Neural cell (in vitro differentiated cells): ENCODE results near the gene PPM1L. TPM values are rescaled to one million over a fixed set of nuclear protein-coding genes. Genes with fewer than 3 reads are reported as not detected.

Source experiments
- H2AFZ ChIP-seq: fragments of 200-600, 300-800 bp; sonication (generic), shearing (Covaris generic); 2 replicates; pipeline ENCODE4 v1.6.0; 2014; ENCODE audit warnings: low read depth, mild to moderate bottlenecking, antibody characterized with exemption, low read length, moderate library complexity
- H3F3A ChIP-seq: fragments of 200-600 bp; shearing (Covaris generic); 2 replicates; pipeline ENCODE4 v1.6.1; 2016; ENCODE audit warnings: mild to moderate bottlenecking, moderate library complexity, mixed read lengths, antibody characterized with exemption, low read length; ENCODE audit not compliant: insufficient read depth, poor library complexity, severe bottlenecking
- H3K27ac ChIP-seq: fragments of 200-600, 300-800 bp; sonication (generic), shearing (Covaris generic); 2 replicates; pipeline ENCODE4 v1.5.1; 2014; ENCODE audit warnings: mild to moderate bottlenecking, low read length, moderate library complexity
- H3K27me3 ChIP-seq: fragments of 300-800, 200-600 bp; sonication (generic), shearing (Covaris generic); 2 replicates; pipeline ENCODE4 v1.6.0; 2014; ENCODE audit warnings: mild to moderate bottlenecking, low read depth, low read length, moderate library complexity; ENCODE audit not compliant: insufficient read depth
- H3K36me3 ChIP-seq: fragments of 300-800, 200-600 bp; sonication (generic), shearing (Covaris generic); 2 replicates; pipeline ENCODE4 v1.5.1; 2014; ENCODE audit warnings: mild to moderate bottlenecking, antibody characterized with exemption, low read length, moderate library complexity; ENCODE audit not compliant: insufficient read depth
- H3K4me2 ChIP-seq: fragments of 300-800, 200-600 bp; sonication (generic), shearing (Covaris generic); 2 replicates; pipeline ENCODE4 v1.6.0; 2014; ENCODE audit warnings: mild to moderate bottlenecking, low read length
- H3K4me3 ChIP-seq: fragments of 300-800, 200-600 bp; sonication (generic), shearing (Covaris generic); 2 replicates; pipeline ENCODE4 v1.5.1; 2014; ENCODE audit warnings: mild to moderate bottlenecking, low read length, moderate library complexity
- H3K79me2 ChIP-seq: fragments of 200-600 bp; shearing (Covaris generic); replicated peaks from 2 replicates; pipeline ENCODE4 v1.6.0; 2014; ENCODE audit warnings: mild to moderate bottlenecking, low read length, moderate library complexity; ENCODE audit not compliant: insufficient read depth
- H3K9ac ChIP-seq: fragments of 300-800, 200-600 bp; sonication (generic), shearing (Covaris generic); 2 replicates; pipeline ENCODE4 v1.6.1; 2016; ENCODE audit warnings: mild to moderate bottlenecking, low read length, mixed read lengths
- H3K9me2 ChIP-seq: fragments of 200-600 bp; shearing (Covaris generic); 2 replicates; pipeline ENCODE4 v1.6.1; 2016; ENCODE audit warnings: mild to moderate bottlenecking, low read length, mixed read lengths; ENCODE audit not compliant: insufficient read depth
- H3K9me3 ChIP-seq: fragments of 200-600, 300-800 bp; sonication (generic), shearing (Covaris generic); 2 replicates; pipeline ENCODE4 v1.6.1; 2016; ENCODE audit warnings: mild to moderate bottlenecking, mixed run types, low read length, moderate library complexity, mixed read lengths
- H4K20me1 ChIP-seq: fragments of 200-600 bp; shearing (Covaris generic); 2 replicates; pipeline ENCODE4 v1.6.1; 2016; ENCODE audit warnings: mild to moderate bottlenecking, mixed run types; ENCODE audit not compliant: insufficient read depth
- EP300 ChIP-seq: fragments of 450-650 bp; conservative IDR thresholded peaks from 2 replicates; pipeline ENCODE4 v1.6.1; 2014; ENCODE audit warnings: antibody characterized with exemption, mild to moderate bottlenecking, moderate library complexity; ENCODE audit not compliant: poor library complexity, severe bottlenecking
- EZH2 ChIP-seq: fragments of 200-600, 300-800 bp; shearing (Covaris generic), sonication (generic); IDR thresholded peaks from 2 replicates; pipeline ENCODE4 v1.6.1; 2014; ENCODE audit warnings: antibody characterized with exemption, low read length, borderline replicate concordance, mild to moderate bottlenecking; ENCODE audit not compliant: insufficient read depth, poor library complexity, severe bottlenecking
- MXI1 ChIP-seq: fragments of 450-650 bp; conservative IDR thresholded peaks from 2 replicates; pipeline ENCODE4 v1.6.1; 2014; ENCODE audit warnings: antibody characterized with exemption, mild to moderate bottlenecking; ENCODE audit not compliant: poor library complexity, severe bottlenecking
- POLR2AphosphoS5 ChIP-seq: IDR thresholded peaks from 2 replicates; pipeline ENCODE4 v1.6.1; 2012
- RAD21 ChIP-seq: fragments of 450-650 bp; conservative IDR thresholded peaks from 2 replicates; pipeline ENCODE4 v1.6.1; 2014; ENCODE audit warnings: antibody characterized with exemption, mild to moderate bottlenecking, moderate library complexity
- SMC3 ChIP-seq: fragments of 450-650 bp; conservative IDR thresholded peaks from 2 replicates; pipeline ENCODE4 v1.6.1; 2014; ENCODE audit warnings: antibody characterized with exemption, mild to moderate bottlenecking, moderate library complexity; ENCODE audit not compliant: poor library complexity
- TAF1 ChIP-seq: IDR thresholded peaks from 2 replicates; pipeline ENCODE4 v1.6.1; 2012; ENCODE audit warnings: low read depth
- polyA plus RNA-seq: library from polyadenylated mRNA; depleted of rRNA; stranded (reverse); fragments of >200 nt; gene quantifications from 2 replicates; pipeline ENCODE4 v1.2.3, GENCODE V29; 2014
- TF ChIP-seq, protein P1 (sequence below): IDR thresholded peaks from 2 replicates; pipeline ENCODE4 v1.6.1; 2012; ENCODE audit warnings: borderline replicate concordance
- TF ChIP-seq, protein P2 (sequence below): fragments of 450-650 bp; IDR thresholded peaks from 2 replicates; pipeline ENCODE4 v1.5.1; 2014; ENCODE audit warnings: antibody characterized with exemption, mild to moderate bottlenecking, moderate library complexity; ENCODE audit not compliant: poor library complexity, severe bottlenecking

The PPM1L gene
- polyA plus RNA-seq, 1 donor from 2014 or later, result 24.9 TPM

DNA sequence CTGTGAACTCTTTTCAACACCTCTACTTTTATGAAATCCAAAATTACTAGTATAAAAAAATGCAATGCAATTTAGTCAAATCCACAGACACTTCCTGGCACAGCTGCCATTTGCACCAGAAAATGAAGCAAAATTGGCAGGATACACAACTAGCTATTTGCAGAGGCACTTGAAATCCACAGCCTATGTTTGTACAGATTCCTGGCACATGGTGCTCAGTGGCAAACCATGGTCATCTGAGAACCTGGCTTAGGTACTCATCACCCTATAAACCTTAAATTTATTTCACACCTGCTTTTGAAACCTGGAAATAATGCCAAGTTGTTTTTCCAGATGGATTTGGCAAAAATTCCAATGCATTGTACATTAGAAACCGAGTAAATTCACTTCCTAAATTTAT lies 20.2 kb upstream of the PPM1L start:
- no peaks in the 10 kb centered on the region for H4K20me1 ChIP-seq
- H3K4me3 ChIP-seq, result no peak overlapping the region
- H3K79me2 ChIP-seq, result no peaks in the 10 kb centered on the region
- H3K9me2 ChIP-seq, result no peaks in the 10 kb centered on the region
- no peaks in the 10 kb centered on the region for H3K9me3 ChIP-seq
- H2AFZ ChIP-seq, result no peak overlapping the region
- no peaks in the 10 kb centered on the region for H3F3A ChIP-seq
- no peak overlapping the region for H3K4me2 ChIP-seq
- no peaks in the 10 kb centered on the region for H3K27me3 ChIP-seq
- TF ChIP-seq, protein P1, sequence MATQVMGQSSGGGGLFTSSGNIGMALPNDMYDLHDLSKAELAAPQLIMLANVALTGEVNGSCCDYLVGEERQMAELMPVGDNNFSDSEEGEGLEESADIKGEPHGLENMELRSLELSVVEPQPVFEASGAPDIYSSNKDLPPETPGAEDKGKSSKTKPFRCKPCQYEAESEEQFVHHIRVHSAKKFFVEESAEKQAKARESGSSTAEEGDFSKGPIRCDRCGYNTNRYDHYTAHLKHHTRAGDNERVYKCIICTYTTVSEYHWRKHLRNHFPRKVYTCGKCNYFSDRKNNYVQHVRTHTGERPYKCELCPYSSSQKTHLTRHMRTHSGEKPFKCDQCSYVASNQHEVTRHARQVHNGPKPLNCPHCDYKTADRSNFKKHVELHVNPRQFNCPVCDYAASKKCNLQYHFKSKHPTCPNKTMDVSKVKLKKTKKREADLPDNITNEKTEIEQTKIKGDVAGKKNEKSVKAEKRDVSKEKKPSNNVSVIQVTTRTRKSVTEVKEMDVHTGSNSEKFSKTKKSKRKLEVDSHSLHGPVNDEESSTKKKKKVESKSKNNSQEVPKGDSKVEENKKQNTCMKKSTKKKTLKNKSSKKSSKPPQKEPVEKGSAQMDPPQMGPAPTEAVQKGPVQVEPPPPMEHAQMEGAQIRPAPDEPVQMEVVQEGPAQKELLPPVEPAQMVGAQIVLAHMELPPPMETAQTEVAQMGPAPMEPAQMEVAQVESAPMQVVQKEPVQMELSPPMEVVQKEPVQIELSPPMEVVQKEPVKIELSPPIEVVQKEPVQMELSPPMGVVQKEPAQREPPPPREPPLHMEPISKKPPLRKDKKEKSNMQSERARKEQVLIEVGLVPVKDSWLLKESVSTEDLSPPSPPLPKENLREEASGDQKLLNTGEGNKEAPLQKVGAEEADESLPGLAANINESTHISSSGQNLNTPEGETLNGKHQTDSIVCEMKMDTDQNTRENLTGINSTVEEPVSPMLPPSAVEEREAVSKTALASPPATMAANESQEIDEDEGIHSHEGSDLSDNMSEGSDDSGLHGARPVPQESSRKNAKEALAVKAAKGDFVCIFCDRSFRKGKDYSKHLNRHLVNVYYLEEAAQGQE, result no peak
- TF ChIP-seq, protein P2, sequence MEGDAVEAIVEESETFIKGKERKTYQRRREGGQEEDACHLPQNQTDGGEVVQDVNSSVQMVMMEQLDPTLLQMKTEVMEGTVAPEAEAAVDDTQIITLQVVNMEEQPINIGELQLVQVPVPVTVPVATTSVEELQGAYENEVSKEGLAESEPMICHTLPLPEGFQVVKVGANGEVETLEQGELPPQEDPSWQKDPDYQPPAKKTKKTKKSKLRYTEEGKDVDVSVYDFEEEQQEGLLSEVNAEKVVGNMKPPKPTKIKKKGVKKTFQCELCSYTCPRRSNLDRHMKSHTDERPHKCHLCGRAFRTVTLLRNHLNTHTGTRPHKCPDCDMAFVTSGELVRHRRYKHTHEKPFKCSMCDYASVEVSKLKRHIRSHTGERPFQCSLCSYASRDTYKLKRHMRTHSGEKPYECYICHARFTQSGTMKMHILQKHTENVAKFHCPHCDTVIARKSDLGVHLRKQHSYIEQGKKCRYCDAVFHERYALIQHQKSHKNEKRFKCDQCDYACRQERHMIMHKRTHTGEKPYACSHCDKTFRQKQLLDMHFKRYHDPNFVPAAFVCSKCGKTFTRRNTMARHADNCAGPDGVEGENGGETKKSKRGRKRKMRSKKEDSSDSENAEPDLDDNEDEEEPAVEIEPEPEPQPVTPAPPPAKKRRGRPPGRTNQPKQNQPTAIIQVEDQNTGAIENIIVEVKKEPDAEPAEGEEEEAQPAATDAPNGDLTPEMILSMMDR, result no peak
- TF ChIP-seq RAD21, result no peak
- no peak for TF ChIP-seq SMC3
- TF ChIP-seq POLR2AphosphoS5, result no peak
- TF ChIP-seq TAF1, result no peak
- no peak for TF ChIP-seq EP300
- TF ChIP-seq EZH2, result no peak
- no peak for TF ChIP-seq MXI1
- H3K36me3 ChIP-seq, result no peaks in the 10 kb centered on the region
- no peak overlapping the region for H3K27ac ChIP-seq
- H3K9ac ChIP-seq, result no peak overlapping the region

GRCh38 chr3:160738048-160738447 lies 18.0 kb upstream of the PPM1L start:
- H3K4me3 ChIP-seq, result no peak overlapping the region
- H3K27me3 ChIP-seq, result no peaks in the 10 kb centered on the region
- H3K4me2 ChIP-seq, result no peak overlapping the region
- H2AFZ ChIP-seq, result no peak overlapping the region
- no peaks in the 10 kb centered on the region for H3K9me3 ChIP-seq
- no peaks in the 10 kb centered on the region for H3K9me2 ChIP-seq
- H3K27ac ChIP-seq, result no peak overlapping the region
- no peak overlapping the region for H3K9ac ChIP-seq
- H3F3A ChIP-seq, result no peaks in the 10 kb centered on the region
- no peaks in the 10 kb centered on the region for H3K79me2 ChIP-seq
- H3K36me3 ChIP-seq, result no peaks in the 10 kb centered on the region
- H4K20me1 ChIP-seq, result no peaks in the 10 kb centered on the region
- no peak for TF ChIP-seq EP300
- TF ChIP-seq RAD21, result no peak
- no peak for TF ChIP-seq SMC3
- TF ChIP-seq MXI1, result no peak
- TF ChIP-seq TAF1, result no peak
- TF ChIP-seq, protein P1, result no peak
